WTC11 (cell line): ENCODE data around the gene FOXO1.

Source experiments
- CTCF ChIP-seq: fragments of 200-600 bp; IDR thresholded peaks from 2 replicates; pipeline ENCODE4 v1.8.0; 2022; ENCODE audit warnings: antibody characterized with exemption
- JAZF1 ChIP-seq: fragments of 250-450 bp; sonication (Bioruptor Pico); IDR thresholded peaks from 2 replicates; pipeline ENCODE4 v1.9.0; 2021; ENCODE audit warnings: moderate library complexity, mild to moderate bottlenecking, inconsistent platforms
- JUN ChIP-seq: sonication (generic); formaldehyde crosslinking; IDR thresholded peaks from 2 replicates; pipeline ENCODE4 v1.8.0; 2023; ENCODE audit warnings: mild to moderate bottlenecking, missing genetic modification reagents
- NFATC4 ChIP-seq: fragments of 250-450 bp; sonication (Bioruptor Pico); IDR thresholded peaks from 2 replicates; pipeline ENCODE4 v1.9.0; 2021; ENCODE audit warnings: mild to moderate bottlenecking
- NFYB ChIP-seq: sonication (generic); formaldehyde crosslinking; conservative IDR thresholded peaks from 2 replicates; pipeline ENCODE4 v1.8.0; 2022; ENCODE audit warnings: low read depth, missing genetic modification reagents
- PRDM15 ChIP-seq: sonication (generic); formaldehyde crosslinking; IDR thresholded peaks from 2 replicates; pipeline ENCODE4 v1.8.0; 2022; ENCODE audit warnings: missing genetic modification reagents
- SMAD3 ChIP-seq: sonication (generic); formaldehyde crosslinking; IDR thresholded peaks from 2 replicates; pipeline ENCODE4 v1.8.0; 2022; ENCODE audit warnings: missing genetic modification reagents, mild to moderate bottlenecking, borderline replicate concordance
- TEAD4 ChIP-seq: sonication (generic); formaldehyde crosslinking; IDR thresholded peaks from 2 replicates; pipeline ENCODE4 v1.8.0; 2022; ENCODE audit warnings: mild to moderate bottlenecking, missing genetic modification reagents
- ZNF121 ChIP-seq: sonication (generic); formaldehyde crosslinking; IDR thresholded peaks from 2 replicates; pipeline ENCODE4 v1.8.0; 2023; ENCODE audit warnings: missing genetic modification reagents
- ZSCAN18 ChIP-seq: fragments of 250-450 bp; sonication (Bioruptor Pico); IDR thresholded peaks from 2 replicates; pipeline ENCODE4 v2.1.2; 2022; ENCODE audit warnings: mild to moderate bottlenecking, moderate library complexity
- TF ChIP-seq, protein P1 (sequence below): sonication (generic); formaldehyde crosslinking; conservative IDR thresholded peaks from 2 replicates; pipeline ENCODE4 v1.8.1; 2023; ENCODE audit warnings: mild to moderate bottlenecking, low read depth, missing genetic modification reagents, moderate library complexity
- TF ChIP-seq, protein P2 (sequence below): sonication (generic); formaldehyde crosslinking; IDR thresholded peaks from 2 replicates; pipeline ENCODE4 v1.8.0; 2022; ENCODE audit warnings: mild to moderate bottlenecking, missing genetic modification reagents
- TF ChIP-seq, protein P3 (sequence below): sonication (generic); formaldehyde crosslinking; conservative IDR thresholded peaks from 2 replicates; pipeline ENCODE4 v1.8.1; 2022; ENCODE audit warnings: mild to moderate bottlenecking, missing genetic modification reagents
- TF ChIP-seq, protein P4 (sequence below): sonication (generic); formaldehyde crosslinking; IDR thresholded peaks from 2 replicates; pipeline ENCODE4 v1.8.1; 2022; ENCODE audit warnings: low read depth, missing genetic modification reagents, borderline replicate concordance

GRCh38 chr13:40530961-40531360 is 135.5 kb downstream of the FOXO1 start:
- TF ChIP-seq CTCF, result no peak
- no peak for TF ChIP-seq PRDM15 (CRISPR knock-in tag)
- TF ChIP-seq, protein P1, sequence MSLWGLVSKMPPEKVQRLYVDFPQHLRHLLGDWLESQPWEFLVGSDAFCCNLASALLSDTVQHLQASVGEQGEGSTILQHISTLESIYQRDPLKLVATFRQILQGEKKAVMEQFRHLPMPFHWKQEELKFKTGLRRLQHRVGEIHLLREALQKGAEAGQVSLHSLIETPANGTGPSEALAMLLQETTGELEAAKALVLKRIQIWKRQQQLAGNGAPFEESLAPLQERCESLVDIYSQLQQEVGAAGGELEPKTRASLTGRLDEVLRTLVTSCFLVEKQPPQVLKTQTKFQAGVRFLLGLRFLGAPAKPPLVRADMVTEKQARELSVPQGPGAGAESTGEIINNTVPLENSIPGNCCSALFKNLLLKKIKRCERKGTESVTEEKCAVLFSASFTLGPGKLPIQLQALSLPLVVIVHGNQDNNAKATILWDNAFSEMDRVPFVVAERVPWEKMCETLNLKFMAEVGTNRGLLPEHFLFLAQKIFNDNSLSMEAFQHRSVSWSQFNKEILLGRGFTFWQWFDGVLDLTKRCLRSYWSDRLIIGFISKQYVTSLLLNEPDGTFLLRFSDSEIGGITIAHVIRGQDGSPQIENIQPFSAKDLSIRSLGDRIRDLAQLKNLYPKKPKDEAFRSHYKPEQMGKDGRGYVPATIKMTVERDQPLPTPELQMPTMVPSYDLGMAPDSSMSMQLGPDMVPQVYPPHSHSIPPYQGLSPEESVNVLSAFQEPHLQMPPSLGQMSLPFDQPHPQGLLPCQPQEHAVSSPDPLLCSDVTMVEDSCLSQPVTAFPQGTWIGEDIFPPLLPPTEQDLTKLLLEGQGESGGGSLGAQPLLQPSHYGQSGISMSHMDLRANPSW (CRISPR knock-in tag), result no peak
- no peak for TF ChIP-seq NFATC4
- no peak for TF ChIP-seq SMAD3 (CRISPR knock-in tag)
- TF ChIP-seq, protein P2, sequence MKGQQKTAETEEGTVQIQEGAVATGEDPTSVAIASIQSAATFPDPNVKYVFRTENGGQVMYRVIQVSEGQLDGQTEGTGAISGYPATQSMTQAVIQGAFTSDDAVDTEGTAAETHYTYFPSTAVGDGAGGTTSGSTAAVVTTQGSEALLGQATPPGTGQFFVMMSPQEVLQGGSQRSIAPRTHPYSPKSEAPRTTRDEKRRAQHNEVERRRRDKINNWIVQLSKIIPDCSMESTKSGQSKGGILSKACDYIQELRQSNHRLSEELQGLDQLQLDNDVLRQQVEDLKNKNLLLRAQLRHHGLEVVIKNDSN (CRISPR knock-in tag), result no peak
- no peak for TF ChIP-seq JUN (CRISPR knock-in tag)
- TF ChIP-seq, protein P3, sequence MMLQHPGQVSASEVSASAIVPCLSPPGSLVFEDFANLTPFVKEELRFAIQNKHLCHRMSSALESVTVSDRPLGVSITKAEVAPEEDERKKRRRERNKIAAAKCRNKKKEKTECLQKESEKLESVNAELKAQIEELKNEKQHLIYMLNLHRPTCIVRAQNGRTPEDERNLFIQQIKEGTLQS, result no peak
- TF ChIP-seq, protein P4, sequence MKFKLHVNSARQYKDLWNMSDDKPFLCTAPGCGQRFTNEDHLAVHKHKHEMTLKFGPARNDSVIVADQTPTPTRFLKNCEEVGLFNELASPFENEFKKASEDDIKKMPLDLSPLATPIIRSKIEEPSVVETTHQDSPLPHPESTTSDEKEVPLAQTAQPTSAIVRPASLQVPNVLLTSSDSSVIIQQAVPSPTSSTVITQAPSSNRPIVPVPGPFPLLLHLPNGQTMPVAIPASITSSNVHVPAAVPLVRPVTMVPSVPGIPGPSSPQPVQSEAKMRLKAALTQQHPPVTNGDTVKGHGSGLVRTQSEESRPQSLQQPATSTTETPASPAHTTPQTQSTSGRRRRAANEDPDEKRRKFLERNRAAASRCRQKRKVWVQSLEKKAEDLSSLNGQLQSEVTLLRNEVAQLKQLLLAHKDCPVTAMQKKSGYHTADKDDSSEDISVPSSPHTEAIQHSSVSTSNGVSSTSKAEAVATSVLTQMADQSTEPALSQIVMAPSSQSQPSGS (CRISPR knock-in tag), result no peak
- no peak for TF ChIP-seq NFYB (CRISPR knock-in tag)
- TF ChIP-seq JAZF1 (CRISPR knock-in tag), result no peak
- TF ChIP-seq ZSCAN18 (CRISPR knock-in tag), result no peak
- TF ChIP-seq TEAD4 (CRISPR knock-in tag), result no peak
- no peak for TF ChIP-seq ZNF121
